ENCODE results near the gene HSDL1.

- TF ChIP-seq CTCF (IDR thresholded peaks at IDR 0.05) (no peak), POLR2A (IDR thresholded peaks at IDR 0.05) (no peak), EP300 (IDR thresholded peaks at IDR 0.05) (no peak)
These were observed 10.2 kb upstream of the HSDL1 start for GRCh38 chr16:84155226-84155625.
